Mesothelial cell of epicardium (in vitro differentiated cells): ENCODE data around the gene PLEKHH3. TPM values are rescaled to one million over a fixed set of nuclear protein-coding genes. Genes with fewer than 3 reads are reported as not detected.

Experiments used
- DNase-seq, 2 experiments: peaks; one replicate each; pipeline ENCODE4 v3.0.0; 2021; ENCODE audit warnings: low spot score in 2 of 2; ENCODE audit not compliant: unreplicated experiment in 2 of 2
- H3K27ac Mint-ChIP-seq: 2 replicates; pipeline ENCODE4 v1.8.0; 2021; ENCODE audit warnings: mixed read lengths
- H3K27me3 Mint-ChIP-seq: 2 replicates; pipeline ENCODE4 v1.8.0; 2021; ENCODE audit warnings: low read depth, mixed read lengths
- H3K36me3 Mint-ChIP-seq: 2 replicates; pipeline ENCODE4 v1.8.0; 2021; ENCODE audit warnings: mixed read lengths
- H3K4me1 Mint-ChIP-seq: 2 replicates; pipeline ENCODE4 v1.8.0; 2021; ENCODE audit warnings: mixed read lengths
- H3K4me3 Mint-ChIP-seq: 2 replicates; pipeline ENCODE4 v1.8.0; 2021; ENCODE audit warnings: mild to moderate bottlenecking, moderate library complexity, mixed read lengths
- H3K9me3 Mint-ChIP-seq: 2 replicates; pipeline ENCODE4 v1.8.0; 2021; ENCODE audit warnings: mixed read lengths
- total RNA-seq: library from RNA; stranded (reverse); gene quantifications from 3 replicates; pipeline ENCODE4 v1.2.1, GENCODE V29; 2021
- TF ChIP-seq, protein P1 (sequence below): fragments of 200-600 bp; sonication (generic); IDR thresholded peaks from one replicate; pipeline ENCODE4 v1.5.0; 2021; ENCODE audit warnings: antibody characterized with exemption; ENCODE audit not compliant: unreplicated experiment

Gene PLEKHH3
- total RNA-seq, result 35.9 to 38.2 TPM (median 37.8 TPM) in 3 replicates

GRCh38 chr17:42676424-42677011 is at the start of gene PLEKHH3:
Gene PLEKHH3, minus strand, starts transcription at chr17:42676994. Its CDS starts 431 bp downstream, at chr17:42676563.
- H3K4me3 Mint-ChIP-seq, result peak within 1 kb of the TSS; percentile 86
- peak in 1 of 2 experiments; percentile 68 for DNase-seq
- H3K9me3 Mint-ChIP-seq, result no peaks in the 10 kb centered on the region
- H3K27me3 Mint-ChIP-seq, result peaks cover 4% of the 10 kb centered on the region
- H3K36me3 Mint-ChIP-seq, result peaks cover 4% of the 10 kb centered on the region
- TF ChIP-seq, protein P1, sequence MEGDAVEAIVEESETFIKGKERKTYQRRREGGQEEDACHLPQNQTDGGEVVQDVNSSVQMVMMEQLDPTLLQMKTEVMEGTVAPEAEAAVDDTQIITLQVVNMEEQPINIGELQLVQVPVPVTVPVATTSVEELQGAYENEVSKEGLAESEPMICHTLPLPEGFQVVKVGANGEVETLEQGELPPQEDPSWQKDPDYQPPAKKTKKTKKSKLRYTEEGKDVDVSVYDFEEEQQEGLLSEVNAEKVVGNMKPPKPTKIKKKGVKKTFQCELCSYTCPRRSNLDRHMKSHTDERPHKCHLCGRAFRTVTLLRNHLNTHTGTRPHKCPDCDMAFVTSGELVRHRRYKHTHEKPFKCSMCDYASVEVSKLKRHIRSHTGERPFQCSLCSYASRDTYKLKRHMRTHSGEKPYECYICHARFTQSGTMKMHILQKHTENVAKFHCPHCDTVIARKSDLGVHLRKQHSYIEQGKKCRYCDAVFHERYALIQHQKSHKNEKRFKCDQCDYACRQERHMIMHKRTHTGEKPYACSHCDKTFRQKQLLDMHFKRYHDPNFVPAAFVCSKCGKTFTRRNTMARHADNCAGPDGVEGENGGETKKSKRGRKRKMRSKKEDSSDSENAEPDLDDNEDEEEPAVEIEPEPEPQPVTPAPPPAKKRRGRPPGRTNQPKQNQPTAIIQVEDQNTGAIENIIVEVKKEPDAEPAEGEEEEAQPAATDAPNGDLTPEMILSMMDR, result no peak
- peak within 1 kb of the TSS; percentile 95 for H3K27ac Mint-ChIP-seq
- H3K4me1 Mint-ChIP-seq, result peaks cover 42% of the 10 kb centered on the region

GRCh38 chr17:42725143-42725542 is 48.3 kb upstream of the PLEKHH3 start:
- no peak overlapping the region for H3K27ac Mint-ChIP-seq
- TF ChIP-seq, protein P1, result no peak
- DNase-seq, result no peak
- H3K27me3 Mint-ChIP-seq, result no peaks in the 10 kb centered on the region
- H3K9me3 Mint-ChIP-seq, result no peaks in the 10 kb centered on the region
- H3K36me3 Mint-ChIP-seq, result peaks cover 25% of the 10 kb centered on the region
- H3K4me1 Mint-ChIP-seq, result no peaks in the 10 kb centered on the region
- H3K4me3 Mint-ChIP-seq, result no peak overlapping the region

DNA sequence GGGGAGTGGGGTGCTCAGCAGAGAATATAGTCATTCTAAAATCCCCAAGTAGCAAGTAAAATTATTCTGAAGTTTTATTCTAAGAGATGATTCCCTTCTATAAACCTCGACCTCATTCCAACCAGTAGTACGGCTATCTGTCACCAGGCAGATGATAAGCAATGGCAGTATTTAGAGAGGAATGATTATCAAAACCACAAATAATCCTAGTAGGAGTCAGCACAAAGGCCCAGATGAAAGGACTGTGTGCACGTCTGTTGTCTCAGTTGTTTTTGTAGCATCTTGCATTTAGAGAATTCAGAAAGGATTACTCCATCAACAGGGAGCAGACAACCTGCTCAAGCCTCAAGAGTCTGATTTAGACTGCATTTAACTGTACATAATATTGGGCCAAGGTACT is 46.8 kb upstream of the PLEKHH3 start:
- no peak overlapping the region for H3K4me3 Mint-ChIP-seq
- TF ChIP-seq, protein P1, result no peak
- no peak for DNase-seq
- H3K4me1 Mint-ChIP-seq, result no peaks in the 10 kb centered on the region
- H3K9me3 Mint-ChIP-seq, result no peaks in the 10 kb centered on the region
- H3K27ac Mint-ChIP-seq, result no peak overlapping the region
- no peaks in the 10 kb centered on the region for H3K27me3 Mint-ChIP-seq
- H3K36me3 Mint-ChIP-seq, result peaks cover 25% of the 10 kb centered on the region

- no peaks in the 10 kb centered on the region for H3K27me3 Mint-ChIP-seq
- peaks cover 40% of the 10 kb centered on the region for H3K36me3 Mint-ChIP-seq
- H3K27ac Mint-ChIP-seq, result no peak overlapping the region
- TF ChIP-seq, protein P1, result peak; percentile 75
- H3K4me1 Mint-ChIP-seq, result no peaks in the 10 kb centered on the region
- H3K9me3 Mint-ChIP-seq, result no peaks in the 10 kb centered on the region
- DNase-seq, result no peak
- no peak overlapping the region for H3K4me3 Mint-ChIP-seq
Observed at GRCh38 chr17:42720996-42721583, 44.3 kb upstream of the PLEKHH3 start.

- TF ChIP-seq, protein P1, result no peak
- peaks cover 47% of the 10 kb centered on the region for H3K36me3 Mint-ChIP-seq
- H3K4me3 Mint-ChIP-seq, result no peak overlapping the region
- H3K27ac Mint-ChIP-seq, result no peak overlapping the region
- H3K4me1 Mint-ChIP-seq, result no peaks in the 10 kb centered on the region
- H3K9me3 Mint-ChIP-seq, result no peaks in the 10 kb centered on the region
- DNase-seq, result no peak
- H3K27me3 Mint-ChIP-seq, result no peaks in the 10 kb centered on the region
Observed at GRCh38 chr17:42709561-42709960, 32.8 kb upstream of the PLEKHH3 start.
